Measurements from ENCODE around the gene CCDC71.

GRCh38 chr3:49162751-49163419 lies 3.2 kb downstream of the CCDC71 start:
- no peak for TF ChIP-seq EZH2 (IDR thresholded peaks at IDR 0.05; ENCODE audit: low read depth)
- TF ChIP-seq, protein P1, sequence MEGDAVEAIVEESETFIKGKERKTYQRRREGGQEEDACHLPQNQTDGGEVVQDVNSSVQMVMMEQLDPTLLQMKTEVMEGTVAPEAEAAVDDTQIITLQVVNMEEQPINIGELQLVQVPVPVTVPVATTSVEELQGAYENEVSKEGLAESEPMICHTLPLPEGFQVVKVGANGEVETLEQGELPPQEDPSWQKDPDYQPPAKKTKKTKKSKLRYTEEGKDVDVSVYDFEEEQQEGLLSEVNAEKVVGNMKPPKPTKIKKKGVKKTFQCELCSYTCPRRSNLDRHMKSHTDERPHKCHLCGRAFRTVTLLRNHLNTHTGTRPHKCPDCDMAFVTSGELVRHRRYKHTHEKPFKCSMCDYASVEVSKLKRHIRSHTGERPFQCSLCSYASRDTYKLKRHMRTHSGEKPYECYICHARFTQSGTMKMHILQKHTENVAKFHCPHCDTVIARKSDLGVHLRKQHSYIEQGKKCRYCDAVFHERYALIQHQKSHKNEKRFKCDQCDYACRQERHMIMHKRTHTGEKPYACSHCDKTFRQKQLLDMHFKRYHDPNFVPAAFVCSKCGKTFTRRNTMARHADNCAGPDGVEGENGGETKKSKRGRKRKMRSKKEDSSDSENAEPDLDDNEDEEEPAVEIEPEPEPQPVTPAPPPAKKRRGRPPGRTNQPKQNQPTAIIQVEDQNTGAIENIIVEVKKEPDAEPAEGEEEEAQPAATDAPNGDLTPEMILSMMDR (conservative IDR thresholded peaks at IDR 0.05): no peak
